Measurements from ENCODE around the gene ESYT2.

The ESYT2 gene

DNA sequence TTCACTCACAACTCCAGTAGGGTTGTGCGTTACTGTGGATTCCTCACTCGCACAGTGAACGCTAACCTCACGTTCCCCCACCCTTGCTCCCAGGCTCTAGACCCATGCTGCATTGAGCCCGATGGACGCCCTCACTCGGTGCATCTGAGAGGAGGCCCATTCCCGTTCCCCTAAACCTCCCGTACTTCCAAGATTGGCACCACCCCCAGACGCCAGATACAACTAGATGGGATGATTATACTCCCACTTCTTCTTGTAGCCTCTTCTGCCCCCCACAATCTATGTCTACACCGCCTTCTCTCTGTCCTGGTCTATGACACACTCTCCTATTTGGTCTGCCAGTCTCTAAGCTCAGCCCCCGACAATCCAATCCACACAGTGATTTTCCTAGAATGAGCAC is 67.4 kb downstream of the ESYT2 start:
- CTCF ChIA-PET: interaction anchor here (1.2 to 1.4 kb wide), 3 partner anchors 12 to 33 kb away, joined by 3 read pairs; no protein-coding TSS in a partner anchor
- POLR2A ChIA-PET: no interaction called here
- TF ChIP-seq, protein P1, sequence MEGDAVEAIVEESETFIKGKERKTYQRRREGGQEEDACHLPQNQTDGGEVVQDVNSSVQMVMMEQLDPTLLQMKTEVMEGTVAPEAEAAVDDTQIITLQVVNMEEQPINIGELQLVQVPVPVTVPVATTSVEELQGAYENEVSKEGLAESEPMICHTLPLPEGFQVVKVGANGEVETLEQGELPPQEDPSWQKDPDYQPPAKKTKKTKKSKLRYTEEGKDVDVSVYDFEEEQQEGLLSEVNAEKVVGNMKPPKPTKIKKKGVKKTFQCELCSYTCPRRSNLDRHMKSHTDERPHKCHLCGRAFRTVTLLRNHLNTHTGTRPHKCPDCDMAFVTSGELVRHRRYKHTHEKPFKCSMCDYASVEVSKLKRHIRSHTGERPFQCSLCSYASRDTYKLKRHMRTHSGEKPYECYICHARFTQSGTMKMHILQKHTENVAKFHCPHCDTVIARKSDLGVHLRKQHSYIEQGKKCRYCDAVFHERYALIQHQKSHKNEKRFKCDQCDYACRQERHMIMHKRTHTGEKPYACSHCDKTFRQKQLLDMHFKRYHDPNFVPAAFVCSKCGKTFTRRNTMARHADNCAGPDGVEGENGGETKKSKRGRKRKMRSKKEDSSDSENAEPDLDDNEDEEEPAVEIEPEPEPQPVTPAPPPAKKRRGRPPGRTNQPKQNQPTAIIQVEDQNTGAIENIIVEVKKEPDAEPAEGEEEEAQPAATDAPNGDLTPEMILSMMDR (IDR thresholded peaks at IDR 0.05; ENCODE audit: control extremely low read depth, extremely low read depth, low read depth, missing control alignments): no peak
- no peak for DNase-seq (ENCODE audit: extremely low spot score)

DNA sequence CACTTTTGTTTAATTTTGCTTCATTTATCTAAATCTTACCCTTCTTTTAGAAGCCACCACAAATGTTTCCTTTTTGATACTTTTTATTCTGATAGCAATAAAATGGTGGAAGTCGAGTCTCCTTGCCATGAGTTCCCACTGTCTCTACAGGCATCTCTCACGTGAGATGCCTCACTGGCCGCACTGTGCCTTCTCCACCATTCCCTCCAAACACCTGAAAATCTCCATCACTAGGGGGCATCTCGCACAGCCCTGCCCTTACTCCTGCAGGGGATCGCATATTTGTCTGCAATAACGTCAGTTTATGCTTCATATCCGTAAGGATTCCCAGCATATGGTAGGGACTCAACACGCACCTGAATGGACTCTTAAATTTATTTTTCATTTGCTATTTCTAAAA is 68.4 kb downstream of the ESYT2 start:
- no peak for DNase-seq (ENCODE audit: extremely low spot score)
- ChIA-PET CTCF (no interaction called here), POLR2A (no interaction called here)
- TF ChIP-seq, protein P1 (IDR thresholded peaks at IDR 0.05; ENCODE audit: control extremely low read depth, extremely low read depth, low read depth, missing control alignments): no peak

DNA sequence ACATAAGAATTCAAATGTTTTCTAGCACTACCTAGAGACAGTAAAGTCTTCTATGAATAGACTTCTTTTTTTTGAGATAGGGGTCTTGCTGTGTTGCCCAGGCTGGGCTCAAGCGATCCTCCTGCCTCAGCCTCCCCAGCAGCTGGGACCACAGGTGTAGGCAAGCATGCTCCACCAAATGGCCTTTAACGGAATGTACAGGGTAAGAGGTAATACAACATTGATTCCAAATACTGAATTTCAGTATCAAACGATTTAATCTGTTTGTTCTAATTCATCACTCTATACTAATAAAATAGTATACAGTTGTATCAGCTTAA is 68.9 kb downstream of the ESYT2 start:
- ChIA-PET POLR2A (no interaction called here), CTCF (interaction anchor here (1.0 to 2.1 kb wide), 4 partner anchors 11 to 203 kb away, joined by 3 to 7 read pairs (median 5); no protein-coding TSS in a partner anchor)
- DNase-seq (ENCODE audit: extremely low spot score): no peak
- TF ChIP-seq, protein P1 (IDR thresholded peaks at IDR 0.05; ENCODE audit: control extremely low read depth, extremely low read depth, low read depth, missing control alignments): no peak

DNA sequence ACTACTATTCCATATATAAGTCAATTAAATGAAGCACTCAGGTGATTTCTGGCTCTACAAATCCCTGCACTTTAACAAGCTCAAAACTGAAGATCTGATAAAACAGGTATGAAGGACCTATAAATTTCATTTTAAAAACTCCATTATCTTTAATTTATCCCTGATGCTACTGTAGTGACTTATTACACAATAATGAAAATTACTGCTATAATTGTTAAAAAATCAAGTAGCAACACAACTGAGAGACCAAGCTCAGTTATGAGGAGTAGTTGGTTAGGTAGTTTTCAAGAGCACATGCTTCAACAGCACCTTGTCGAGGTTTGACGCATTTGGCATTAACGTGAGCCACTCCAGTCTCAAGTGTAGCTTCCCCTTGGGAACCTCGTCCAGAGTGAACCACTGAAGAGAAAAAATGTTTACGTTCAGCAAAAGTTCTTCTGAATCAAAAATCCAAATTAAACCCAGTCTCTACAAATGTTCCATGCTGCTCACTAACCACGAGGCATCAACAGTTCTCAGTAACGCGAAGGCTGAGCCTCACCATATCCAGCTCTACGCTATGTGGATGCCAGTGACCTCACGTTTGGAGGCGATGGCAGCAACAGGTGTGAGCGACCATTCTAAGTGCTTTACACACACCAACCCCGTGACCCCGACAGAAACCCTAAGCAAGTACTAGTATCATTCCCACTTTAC is 69.4 kb downstream of the ESYT2 start:
- no peak for DNase-seq (ENCODE audit: extremely low spot score)
- ChIA-PET POLR2A (no interaction called here), CTCF (interaction anchor here (1.0 to 2.1 kb wide), 4 partner anchors 10 to 203 kb away, joined by 3 to 7 read pairs (median 5); no protein-coding TSS in a partner anchor)
- TF ChIP-seq, protein P1 (IDR thresholded peaks at IDR 0.05; ENCODE audit: control extremely low read depth, extremely low read depth, low read depth, missing control alignments): no peak

DNA sequence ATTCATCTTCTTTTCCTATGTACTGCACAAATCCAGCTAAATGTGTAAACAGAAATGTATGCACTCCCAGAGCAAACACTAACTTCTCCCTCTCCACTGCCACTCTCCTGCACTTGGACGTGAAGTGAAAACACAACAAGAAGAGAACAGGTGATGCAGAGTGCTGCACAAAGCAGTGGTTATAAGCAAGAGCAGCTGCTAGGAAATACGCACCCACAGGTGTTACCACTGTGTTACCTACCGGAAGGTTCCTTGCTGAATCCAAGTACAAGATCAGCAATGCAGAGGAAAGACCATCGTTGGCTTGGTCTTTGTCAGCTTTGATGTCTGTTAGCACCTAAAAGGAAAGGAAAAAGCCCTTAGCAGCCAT is 70.1 kb downstream of the ESYT2 start:
- CTCF ChIA-PET: interaction anchor here (1.4 to 2.1 kb wide), 3 partner anchors 10 to 29 kb away, joined by 4 to 7 read pairs (median 6); no protein-coding TSS in a partner anchor
- no peak for DNase-seq (ENCODE audit: extremely low spot score)
- TF ChIP-seq, protein P1 (IDR thresholded peaks at IDR 0.05; ENCODE audit: control extremely low read depth, extremely low read depth, low read depth, missing control alignments): no peak
- POLR2A ChIA-PET: no interaction called here

DNA sequence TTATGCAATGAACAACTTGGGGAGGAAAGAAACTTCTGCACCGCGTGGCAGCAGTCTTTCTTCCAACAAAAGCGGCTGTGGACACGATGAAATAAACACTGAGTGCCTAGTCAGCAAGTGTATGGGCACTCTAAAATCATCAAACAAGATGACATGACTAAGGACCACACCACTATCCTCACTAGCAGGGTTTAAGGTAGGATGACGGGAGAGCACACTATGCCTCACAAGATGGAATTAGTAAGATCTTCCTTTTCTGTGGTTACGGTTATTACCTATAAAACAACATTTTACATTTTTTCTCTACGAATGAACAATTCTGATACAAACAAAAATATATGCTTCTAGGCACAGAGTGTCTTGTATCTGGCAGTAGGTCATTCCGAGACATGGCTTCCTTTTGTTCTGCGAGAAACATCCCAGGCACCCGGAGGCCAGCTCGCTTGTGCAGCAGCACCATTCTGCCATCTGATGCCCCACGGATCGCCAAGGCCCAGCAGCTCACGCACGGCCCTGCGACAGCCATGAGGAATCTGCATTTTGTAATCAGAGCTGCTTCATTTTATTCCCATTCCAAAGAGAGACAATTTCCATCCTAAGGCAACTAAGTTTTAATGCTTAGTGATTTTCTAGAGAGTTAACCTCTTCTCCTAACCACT is 70.6 kb downstream of the ESYT2 start:
- POLR2A ChIA-PET: no interaction called here
- CTCF ChIA-PET: interaction anchor here (2.1 kb wide), 1 partner anchor 12 kb away, joined by 6 read pairs; no protein-coding TSS in a partner anchor
- TF ChIP-seq, protein P1 (IDR thresholded peaks at IDR 0.05; ENCODE audit: control extremely low read depth, extremely low read depth, low read depth, missing control alignments): no peak
- DNase-seq (ENCODE audit: extremely low spot score): no peak
